GM21526 (cell line): ENCODE data around the gene SKP2.
"Not testable (repeated sequence)": the region's sequence is repeated elsewhere in the genome, so short reads cannot be mapped to it uniquely, and the experiment has no call there.

Experiments used
- ATAC-seq: cut with Tn5 transposase; IDR thresholded peaks from one replicate; pipeline ENCODE4 v1.9.1; 2021; ENCODE audit warnings: moderate library complexity; ENCODE audit not compliant: unreplicated experiment, low FRiP score

The SKP2 gene

GRCh38 chr5:36156121-36156601, 4.2 kb downstream of the SKP2 start:
- ATAC-seq, result no peak

GRCh38 chr5:36156619-36157018, 4.7 kb downstream of the SKP2 start:
- ATAC-seq, result no peak

GRCh38 chr5:36158144-36158543, 6.2 kb downstream of the SKP2 start:
- no peak for ATAC-seq

GRCh38 chr5:36160617-36161016, 8.7 kb downstream of the SKP2 start:
- ATAC-seq, result no peak

- no peak for ATAC-seq
Observed at GRCh38 chr5:36161361-36161760, 9.4 kb downstream of the SKP2 start.

GRCh38 chr5:36162810-36163486, 11.0 kb downstream of the SKP2 start:
- no peak for ATAC-seq

GRCh38 chr5:36164461-36164860, 12.6 kb downstream of the SKP2 start:
- no peak for ATAC-seq

GRCh38 chr5:36168737-36169136, 16.8 kb downstream of the SKP2 start:
- no peak for ATAC-seq

- no peak for ATAC-seq
Observed at GRCh38 chr5:36170832-36171424, 19.0 kb downstream of the SKP2 start.

GRCh38 chr5:36172599-36172998, 20.7 kb downstream of the SKP2 start:
- ATAC-seq, result no peak

- ATAC-seq, result no peak
Observed at GRCh38 chr5:36173426-36173825, 21.5 kb downstream of the SKP2 start.

- ATAC-seq, result no peak
Observed at GRCh38 chr5:36174119-36174518, 22.2 kb downstream of the SKP2 start.

- ATAC-seq, result no peak
Observed at GRCh38 chr5:36175043-36175442, 23.1 kb downstream of the SKP2 start.

- peak; percentile 96 for ATAC-seq
Observed at GRCh38 chr5:36177154-36177553, 25.2 kb downstream of the SKP2 start.

GRCh38 chr5:36177715-36178523, 26.0 kb downstream of the SKP2 start:
- no peak for ATAC-seq

GRCh38 chr5:36178524-36178890, 26.6 kb downstream of the SKP2 start:
- no peak for ATAC-seq

GRCh38 chr5:36179950-36180349, 28.0 kb downstream of the SKP2 start:
- no peak for ATAC-seq

- no peak for ATAC-seq
Observed at GRCh38 chr5:36180556-36181350, 28.8 kb downstream of the SKP2 start.

- ATAC-seq, result no peak
Observed at GRCh38 chr5:36181774-36182173, 29.9 kb downstream of the SKP2 start.

- ATAC-seq, result not testable (repeated sequence)
Observed at GRCh38 chr5:36184408-36184807, 32.5 kb downstream of the SKP2 start.

GRCh38 chr5:36193746-36194145, 41.8 kb downstream of the SKP2 start:
- ATAC-seq, result no peak
